HL-60/S4 (cell line): ENCODE results near the gene PRDM16.

Experiments used
- in situ Hi-C: fragments of 300-500 bp; cut with MboI; formaldehyde crosslinking; loops from 2 replicates; pipeline ENCODE4 v1.14.3; 2022; ENCODE audit warnings: low sequenced_read_pairs

Gene PRDM16

GRCh38 chr1:3068564-3069431, at the start of gene PRDM16:
Gene PRDM16, plus strand, starts transcription at chr1:3069203. Its CDS starts 57 bp downstream, at chr1:3069260.
- in situ Hi-C loops = no loop called here

GRCh38 chr1:3019516-3020051, 49.4 kb upstream of the PRDM16 start:
- in situ Hi-C loops = no loop called here

GRCh38 chr1:3020263-3020909, 48.6 kb upstream of the PRDM16 start:
- in situ Hi-C loops = no loop called here

GRCh38 chr1:3021233-3021671, 47.8 kb upstream of the PRDM16 start, which contains the start of gene ACTRT2:
Gene ACTRT2, plus strand, starts transcription at chr1:3021467. Its CDS starts 220 bp downstream, at chr1:3021687.
- in situ Hi-C loops = no loop called here

GRCh38 chr1:3021801-3022401, 47.1 kb upstream of the PRDM16 start:
- in situ Hi-C loops = no loop called here

- in situ Hi-C loops = no loop called here
Measured at GRCh38 chr1:3022511-3022973, 46.5 kb upstream of the PRDM16 start.

GRCh38 chr1:3022976-3023375, 46.0 kb upstream of the PRDM16 start:
- in situ Hi-C loops = no loop called here

GRCh38 chr1:3024019-3024418, 45.0 kb upstream of the PRDM16 start:
- in situ Hi-C loops = no loop called here

GRCh38 chr1:3024588-3024987, 44.4 kb upstream of the PRDM16 start:
- in situ Hi-C loops = no loop called here

- in situ Hi-C loops = no loop called here
Measured at GRCh38 chr1:3026124-3026523, 42.9 kb upstream of the PRDM16 start.

GRCh38 chr1:3026581-3027391, 42.2 kb upstream of the PRDM16 start:
- in situ Hi-C loops = no loop called here

GRCh38 chr1:3027611-3028371, 41.2 kb upstream of the PRDM16 start:
- in situ Hi-C loops = no loop called here

- in situ Hi-C loops = no loop called here
Measured at GRCh38 chr1:3028531-3029282, 40.3 kb upstream of the PRDM16 start.

GRCh38 chr1:3029481-3029961, 39.5 kb upstream of the PRDM16 start:
- in situ Hi-C loops = no loop called here

- in situ Hi-C loops = no loop called here
Measured at GRCh38 chr1:3029991-3030662, 38.9 kb upstream of the PRDM16 start.

- in situ Hi-C loops = no loop called here
Measured at GRCh38 chr1:3030663-3031381, 38.2 kb upstream of the PRDM16 start.

GRCh38 chr1:3031401-3032221, 37.4 kb upstream of the PRDM16 start:
- in situ Hi-C loops = no loop called here
